Inferior parietal cortex (tissue), 1 donor: ENCODE data around the gene CD180.

Experiments
- DNase-seq: peaks from one replicate; pipeline ENCODE4 v3.0.0-alpha.2; 2016; ENCODE audit errors: extremely low spot score

The CD180 gene

DNA sequence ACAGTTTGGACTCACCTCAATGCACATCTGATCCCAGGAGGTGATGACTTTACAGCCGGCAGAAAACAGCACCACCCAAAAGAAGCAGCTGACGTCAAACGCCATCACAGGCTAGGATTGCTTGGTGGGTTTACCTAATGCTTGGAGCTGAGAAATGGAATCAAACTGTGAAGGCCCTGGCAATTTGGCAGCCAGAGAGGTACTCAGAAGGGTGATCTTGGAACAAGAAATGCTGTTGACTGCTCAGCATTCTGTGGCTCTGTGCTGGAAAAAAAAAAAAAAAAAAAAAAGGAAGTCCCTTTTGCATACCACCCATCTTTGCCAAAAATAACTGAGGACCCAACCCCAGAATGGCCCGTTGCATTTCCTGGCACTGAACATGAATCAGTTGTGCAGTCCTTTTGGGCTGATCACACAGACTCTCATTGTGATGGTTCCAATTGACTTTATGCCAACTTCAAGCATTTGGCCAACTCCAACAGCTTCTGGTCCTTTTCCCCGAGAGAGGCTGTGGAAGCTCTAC lies at the start of gene CD180:
Gene CD180 (minus strand): TSS at position 263 of the 523 bp plus-strand sequence. CDS start 158 bp downstream, at position 105.
- DNase-seq: peak; percentile 79

DNA sequence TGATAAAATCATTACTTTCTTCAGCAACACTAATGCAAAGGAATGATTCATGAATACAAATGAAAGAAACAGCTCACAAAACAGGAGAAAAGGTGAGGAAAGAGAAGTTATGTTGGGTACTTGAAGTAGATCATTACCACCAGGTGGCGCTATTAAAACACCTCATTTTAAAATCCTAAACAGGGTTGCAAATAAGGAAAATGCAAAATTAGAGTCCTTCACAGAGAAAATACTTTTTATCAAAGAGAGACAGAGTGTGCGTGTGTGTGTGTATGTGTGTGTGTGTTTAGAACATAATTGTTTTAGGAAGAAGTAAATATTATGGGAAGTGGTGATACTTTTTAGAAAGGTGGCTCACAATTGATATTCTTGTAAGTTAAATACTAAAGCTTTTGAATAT lies 49.5 kb upstream of the CD180 start:
- peak; percentile 97 for DNase-seq

DNA sequence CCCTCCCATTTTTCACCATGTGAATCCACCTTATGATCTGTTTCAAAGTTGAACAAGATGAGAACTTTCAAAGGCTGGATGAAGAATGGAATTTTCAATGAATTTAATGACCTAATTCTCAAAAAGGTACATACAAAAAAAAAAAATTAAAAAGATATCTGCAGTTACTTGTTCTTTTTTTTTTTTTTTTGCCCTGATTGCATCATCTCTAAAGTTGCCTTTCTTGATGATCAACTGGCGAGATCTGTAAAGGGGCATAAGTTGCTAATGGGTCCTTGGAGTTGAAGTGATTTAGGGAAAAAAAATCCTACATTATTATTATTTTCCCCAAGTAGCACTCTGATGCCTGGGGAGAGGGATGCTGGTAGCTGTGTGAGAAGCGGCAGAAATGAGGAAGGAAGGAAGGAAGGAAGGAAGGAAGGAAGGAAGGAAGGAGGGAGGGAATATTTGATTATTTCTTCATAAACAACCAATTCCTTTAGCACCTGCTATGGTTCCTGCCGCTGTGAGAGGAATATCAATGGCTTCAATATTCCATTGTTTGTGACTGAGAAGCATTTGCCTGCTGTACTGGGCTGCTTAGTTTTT lies 48.8 kb upstream of the CD180 start:
- no peak for DNase-seq

DNA sequence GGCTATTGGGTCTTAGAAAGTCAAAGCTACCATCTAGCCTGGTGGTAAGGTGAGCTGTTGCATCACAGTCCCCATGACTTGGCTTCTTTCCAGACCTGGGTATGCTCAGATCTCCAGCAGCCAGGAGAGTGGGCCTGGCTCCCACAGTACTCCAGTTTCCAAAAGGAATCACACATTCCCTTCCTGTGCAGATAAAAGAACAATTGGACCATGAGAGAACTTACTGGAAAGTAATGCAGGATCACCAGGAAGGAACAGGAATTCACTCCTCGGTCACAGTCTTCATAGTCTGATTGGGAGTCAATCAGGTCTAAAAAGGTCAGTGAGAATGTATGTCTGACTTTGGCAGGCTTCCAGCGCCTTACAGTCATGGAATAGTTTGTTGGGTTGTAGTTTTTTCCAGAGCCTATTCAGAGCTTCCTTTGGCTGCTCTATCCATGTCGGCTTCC lies 47.8 kb upstream of the CD180 start:
- no peak for DNase-seq

- no peak for DNase-seq
These were observed 47.3 kb upstream of the CD180 start for GRCh38 chr5:67243944-67244343.

DNA sequence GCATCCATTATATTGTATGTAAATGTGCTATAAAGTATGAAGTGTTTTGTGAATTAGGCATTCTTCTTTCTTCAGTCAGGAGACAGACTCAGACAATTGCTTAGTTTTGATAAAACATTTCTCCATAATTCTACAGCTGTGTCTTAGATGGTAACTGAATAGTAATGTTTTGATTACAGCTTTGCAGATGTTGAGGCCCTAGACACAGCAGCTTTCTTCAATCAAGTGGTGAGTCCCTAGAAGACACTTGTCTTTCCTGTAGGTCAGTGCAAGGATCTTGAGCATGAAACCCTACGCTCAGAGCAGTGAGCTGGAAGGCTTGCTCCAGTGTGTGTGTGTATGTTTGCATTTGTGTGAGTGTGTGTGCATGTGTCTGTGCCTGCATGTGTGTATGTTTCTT lies 46.8 kb upstream of the CD180 start:
- no peak for DNase-seq

DNA sequence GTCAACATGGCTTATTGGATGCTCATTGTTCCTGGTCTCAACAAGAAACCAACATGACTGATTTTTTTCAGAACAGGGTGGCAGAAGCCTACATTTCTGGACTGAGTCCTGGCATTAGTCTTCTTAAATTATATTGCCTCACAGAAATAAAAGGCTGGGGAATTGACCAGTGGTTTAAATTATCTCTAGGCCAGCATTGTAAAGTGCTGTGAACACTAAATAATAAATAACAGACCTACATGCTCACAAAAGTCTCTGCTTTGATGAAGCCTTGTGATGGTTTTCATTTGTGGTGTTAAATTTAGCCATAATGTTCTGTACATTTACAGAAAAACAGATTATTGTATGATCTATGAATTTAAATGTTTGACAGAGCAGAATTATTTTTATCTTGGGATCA lies 44.7 kb upstream of the CD180 start:
- DNase-seq: no peak

DNA sequence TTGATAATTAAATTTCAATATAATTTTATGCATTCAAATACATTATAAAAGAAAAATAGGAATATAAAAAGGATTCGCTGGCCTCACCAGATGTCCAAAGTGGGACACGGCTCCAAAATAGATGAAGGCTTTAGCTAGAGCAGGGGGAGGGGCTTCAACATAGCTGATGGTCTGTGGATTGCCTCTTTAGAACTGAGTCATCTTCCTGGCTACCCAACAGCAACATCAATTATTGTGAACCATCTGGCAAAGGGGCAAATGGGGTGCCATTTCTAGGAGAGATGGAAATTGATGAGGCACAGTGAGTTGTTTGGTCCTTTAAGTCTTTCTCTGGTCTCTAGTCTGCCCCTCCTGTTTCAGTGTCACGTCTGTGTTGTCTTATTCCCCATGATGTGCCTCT lies 44.2 kb upstream of the CD180 start:
- DNase-seq: no peak

DNA sequence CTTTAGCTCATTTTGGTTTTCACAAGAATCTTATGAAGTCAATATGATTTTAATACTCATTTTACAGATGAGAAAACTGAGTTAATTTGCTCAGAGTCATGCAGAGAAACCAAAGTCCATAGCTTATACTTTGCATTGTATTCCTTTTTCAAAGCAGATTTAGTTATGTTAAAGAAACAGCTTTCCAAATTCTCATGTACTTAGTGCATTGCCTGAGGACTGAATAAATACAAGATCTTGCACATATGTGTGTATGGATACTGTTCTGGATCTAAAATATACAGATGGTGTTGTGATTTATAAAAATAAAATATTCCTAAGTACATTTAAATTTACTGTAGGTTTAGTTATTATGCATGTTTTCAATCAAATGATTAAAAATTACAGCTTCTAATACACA lies 43.5 kb upstream of the CD180 start:
- no peak for DNase-seq

- DNase-seq: no peak
These were observed 41.6 kb upstream of the CD180 start for GRCh38 chr5:67238191-67238590.

DNA sequence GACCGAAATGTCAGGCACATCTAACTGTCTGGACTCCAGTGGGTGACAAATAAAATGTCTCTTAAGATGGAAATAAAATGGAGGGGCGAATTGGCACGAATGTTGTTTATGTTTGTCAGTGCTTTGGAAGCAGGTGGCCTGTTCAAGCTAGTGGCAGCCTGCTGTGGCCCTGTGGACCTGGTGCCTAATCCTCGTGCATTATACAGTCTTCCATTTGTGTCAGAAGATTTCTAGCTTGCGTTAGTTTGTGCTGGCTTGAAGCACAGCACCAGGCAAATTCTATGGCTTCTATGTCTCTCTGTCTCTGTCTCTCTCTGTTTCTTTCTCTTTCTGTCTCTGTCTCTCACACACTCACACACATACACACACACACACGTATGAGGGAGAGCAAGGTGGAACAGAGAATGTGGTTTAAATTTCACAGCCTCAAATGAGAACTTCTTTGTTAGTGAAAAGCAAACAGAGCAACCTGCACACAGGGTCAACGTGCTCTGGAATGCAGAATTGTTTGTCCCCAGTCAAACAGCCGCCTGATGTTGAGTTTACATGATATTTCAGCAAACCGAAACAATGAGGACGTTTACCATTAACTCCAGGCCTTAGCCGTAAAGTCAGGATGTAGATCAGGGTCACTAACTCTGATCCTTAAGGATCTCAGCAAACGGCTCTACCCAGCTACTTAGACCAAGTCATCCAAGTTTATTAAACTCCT lies 39.0 kb upstream of the CD180 start:
- DNase-seq: no peak

DNA sequence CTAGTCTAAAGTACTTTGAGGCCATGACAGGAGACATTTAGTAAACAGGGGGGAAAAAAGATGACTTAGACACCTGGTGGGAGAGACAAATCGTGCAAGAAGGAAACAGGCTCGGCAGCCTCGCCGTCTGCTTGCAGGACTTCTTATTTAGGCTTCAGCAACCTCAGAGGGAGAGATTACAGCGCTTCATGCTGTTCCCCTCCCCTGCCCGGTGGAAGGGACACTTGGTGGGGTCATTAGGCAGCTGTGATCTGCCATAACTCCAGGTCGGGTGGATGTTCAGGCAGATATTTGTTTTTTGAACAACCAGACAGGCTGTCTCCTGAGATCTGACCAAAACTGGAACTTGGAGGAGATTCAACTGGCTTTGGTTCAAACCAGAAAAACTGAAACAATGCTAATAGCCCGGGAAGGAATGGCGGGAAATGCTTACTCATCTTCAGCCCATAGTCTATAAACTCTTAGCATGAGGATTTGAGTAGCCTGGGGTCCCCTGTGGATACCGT lies 38.1 kb upstream of the CD180 start:
- no peak for DNase-seq

DNA sequence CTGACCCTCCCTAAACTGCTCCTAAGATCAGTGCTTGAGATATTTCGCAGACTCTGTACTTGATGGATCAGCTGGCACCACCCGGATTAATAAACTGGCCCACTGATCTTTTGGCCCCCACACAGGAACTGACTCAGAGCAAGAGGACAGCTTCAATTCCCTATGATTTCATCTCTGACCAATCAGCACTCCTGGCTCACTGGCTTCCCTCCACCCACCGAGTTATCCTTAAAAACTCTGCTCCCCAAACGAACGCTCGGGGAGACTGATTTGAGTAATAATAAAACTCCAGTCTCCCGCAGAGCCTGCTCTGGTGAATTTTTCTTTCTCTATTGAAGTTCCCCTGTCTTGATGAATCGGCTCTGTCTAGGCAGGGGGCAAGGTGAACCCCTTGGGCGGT lies 36.5 kb upstream of the CD180 start:
- no peak for DNase-seq

- DNase-seq: no peak
These were observed 26.6 kb upstream of the CD180 start for GRCh38 chr5:67223211-67223610.

DNA sequence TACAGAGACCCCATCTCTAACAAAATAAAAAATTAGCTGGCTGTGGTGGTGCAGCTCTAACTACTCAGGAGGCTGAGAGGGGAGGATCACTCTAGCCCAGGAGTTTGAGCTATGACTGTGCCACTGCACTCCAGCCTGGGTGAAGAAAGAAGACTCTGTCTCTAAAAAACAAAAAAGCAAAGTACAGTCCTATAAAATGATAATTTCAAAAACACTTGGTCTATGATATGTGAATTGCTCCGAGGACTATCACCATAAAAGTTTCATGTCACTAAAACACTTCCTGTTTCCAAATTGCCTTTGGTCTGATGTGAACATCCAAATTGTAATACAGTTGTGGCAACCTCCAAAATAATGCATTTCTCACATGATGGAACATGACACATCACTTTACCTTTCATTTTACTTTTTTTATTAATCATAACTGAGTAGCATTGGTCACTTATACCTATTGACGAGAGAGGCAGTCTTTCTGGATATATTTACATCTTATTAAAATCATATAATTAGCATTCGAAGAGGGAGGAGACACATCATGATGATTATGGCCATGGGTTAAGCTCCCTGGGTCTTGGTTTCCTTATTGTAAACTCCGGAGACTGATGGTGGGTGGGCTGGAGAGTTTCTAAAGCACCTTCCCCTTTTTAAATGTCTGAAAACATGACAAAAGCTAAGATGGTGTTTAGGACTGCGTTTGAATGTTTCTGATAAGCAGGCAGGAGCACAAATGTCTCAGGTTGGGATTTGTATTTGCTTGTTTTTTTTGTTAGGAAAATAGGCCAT lies 25.8 kb upstream of the CD180 start:
- no peak for DNase-seq

- DNase-seq: no peak
These were observed 25.1 kb upstream of the CD180 start for GRCh38 chr5:67221487-67222242.

GRCh38 chr5:67216564-67216963 lies 20.0 kb upstream of the CD180 start:
- no peak for DNase-seq

GRCh38 chr5:67215519-67216471 lies 19.2 kb upstream of the CD180 start:
- no peak for DNase-seq

DNA sequence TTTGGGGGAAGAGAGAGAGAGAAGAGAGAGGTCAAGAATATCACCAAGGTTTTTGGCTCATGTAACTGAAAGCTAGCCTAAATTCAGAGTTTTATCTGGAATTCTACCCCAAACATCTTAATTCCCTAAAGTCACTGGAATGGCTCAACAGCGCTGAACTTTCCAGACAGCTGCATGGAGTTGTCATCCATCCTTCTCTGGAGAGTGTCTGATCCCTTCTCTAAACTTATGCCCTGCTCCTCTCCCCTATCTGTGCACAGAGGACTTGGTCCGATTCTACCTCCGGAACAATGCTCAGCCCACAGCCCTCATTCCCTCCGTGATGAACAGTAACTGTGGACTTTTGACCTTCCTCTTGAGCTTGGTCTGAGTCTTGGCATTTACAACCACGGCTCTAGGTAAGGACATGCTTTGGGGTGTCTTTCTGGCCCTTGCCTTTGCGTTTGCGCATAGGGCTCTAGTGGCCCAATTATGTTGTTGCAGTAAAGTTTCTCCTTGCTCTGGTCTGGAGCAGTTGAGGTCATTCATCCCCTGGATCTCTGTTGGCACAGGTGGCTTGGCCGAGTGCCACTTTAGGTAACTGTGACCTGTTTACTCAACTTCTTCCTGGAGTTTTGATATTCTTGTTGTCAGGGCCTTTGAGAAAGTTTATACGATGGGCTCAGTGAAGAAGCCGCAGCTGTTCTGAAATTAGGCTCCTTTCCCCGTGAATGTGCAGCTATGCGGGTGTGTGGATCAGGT lies 18.3 kb upstream of the CD180 start:
- no peak for DNase-seq

DNA sequence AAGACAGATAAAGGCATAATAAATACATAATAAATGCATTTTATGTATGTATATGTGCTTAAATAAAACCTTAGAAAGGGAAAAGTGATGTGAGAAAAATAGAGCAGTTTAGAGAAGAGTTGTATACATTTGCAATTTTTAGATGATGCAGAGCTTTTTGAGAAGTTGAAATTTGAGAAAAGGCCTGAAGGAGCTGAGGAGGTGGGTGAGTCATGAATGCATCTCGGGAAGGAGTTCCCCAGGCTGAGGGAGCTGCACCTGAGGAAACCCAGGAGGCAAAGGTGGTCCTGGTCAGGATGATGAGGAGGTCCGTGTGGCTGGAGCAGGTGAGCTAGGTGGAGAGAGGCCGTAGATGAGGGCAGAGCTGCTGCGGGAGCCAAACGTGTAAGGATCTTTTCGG lies 17.4 kb upstream of the CD180 start:
- no peak for DNase-seq
